ENCODE results near the gene SERP2.
"Not testable (repeated sequence)": the region's sequence is repeated elsewhere in the genome, so short reads cannot be mapped to it uniquely, and the experiment has no call there.

SERP2 gene

DNA sequence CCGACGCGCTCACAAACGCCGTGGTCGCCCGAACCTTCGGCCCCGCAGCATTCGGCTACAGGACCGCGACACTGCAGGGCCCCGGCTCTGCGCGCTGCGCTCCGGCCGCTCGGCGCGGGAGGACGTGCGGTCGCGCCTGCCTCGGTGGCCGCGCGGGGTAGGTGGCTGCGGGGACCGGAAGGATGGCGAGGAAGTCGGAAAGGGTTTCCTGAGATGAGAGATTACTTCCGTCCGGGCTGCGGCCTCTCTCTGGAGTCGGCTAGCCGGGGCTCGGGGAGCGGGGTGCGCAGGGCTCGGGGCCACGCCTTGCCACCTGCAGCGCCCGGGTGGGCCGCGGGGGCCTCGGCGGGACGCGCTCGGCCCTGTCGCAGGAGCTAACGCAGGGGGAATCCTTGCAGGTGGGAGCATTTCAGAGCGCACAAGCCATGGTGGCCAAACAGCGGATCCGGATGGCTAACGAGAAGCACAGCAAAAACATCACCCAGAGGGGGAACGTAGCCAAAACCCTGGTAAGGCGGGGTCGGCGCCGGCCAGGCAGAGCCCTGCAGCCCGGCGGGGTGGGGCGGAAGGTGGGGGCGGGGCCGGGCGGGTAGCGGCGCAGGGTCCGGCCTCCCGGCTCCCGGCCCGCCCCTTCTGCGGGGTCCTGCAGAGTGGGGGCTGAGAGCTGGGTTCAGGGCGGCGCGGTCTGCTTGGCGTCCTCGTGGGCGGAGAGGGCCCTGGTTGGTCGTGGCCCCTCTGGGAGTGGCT lies at the start of gene SERP2:
Gene SERP2 (plus strand): TSS at position 224 of the 747 bp plus-strand sequence. CDS start 202 bp downstream, at position 426.
- DNase-seq (ENCODE audit: low read depth), result no peak

DNA sequence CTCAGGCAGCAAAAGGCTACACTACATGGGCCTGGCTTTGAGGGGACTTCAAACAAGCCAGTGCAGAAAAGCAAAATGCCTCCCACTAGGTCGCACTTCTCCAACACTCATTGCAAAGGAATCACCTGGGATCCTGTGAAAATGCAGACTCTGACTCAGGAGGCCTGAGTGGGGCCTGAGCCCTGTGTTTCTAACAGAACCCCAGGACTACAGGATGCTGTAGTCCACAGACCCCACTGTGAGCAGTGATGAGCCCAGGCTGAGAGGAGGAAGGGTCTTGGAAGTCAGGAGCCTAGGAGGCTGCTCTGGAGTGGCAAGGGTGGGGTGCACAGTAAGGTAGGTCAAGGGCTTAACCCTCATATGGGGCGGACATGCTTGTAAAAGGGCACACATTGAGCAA lies 46.7 kb upstream of the SERP2 start:
- no peak for DNase-seq (ENCODE audit: low read depth)

DNA sequence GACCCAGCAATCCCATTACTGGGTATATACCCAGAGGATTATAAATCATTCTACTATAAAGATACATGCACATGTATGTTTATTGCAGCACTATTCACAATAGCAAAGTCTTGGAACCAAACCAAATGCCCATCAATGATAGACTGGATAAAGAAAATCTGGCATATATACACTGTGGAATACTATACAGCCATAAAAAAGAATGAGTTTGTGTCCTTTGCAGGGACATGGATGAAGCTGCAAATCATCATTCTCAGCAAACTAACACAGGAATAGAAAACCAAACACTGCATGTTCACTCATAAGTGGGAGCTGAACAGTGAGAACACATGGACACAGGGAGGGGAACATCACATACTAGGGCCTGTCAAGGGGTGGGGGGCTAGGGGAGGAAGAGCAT lies 44.6 kb upstream of the SERP2 start:
- DNase-seq (ENCODE audit: low read depth), result not testable (repeated sequence)

DNA sequence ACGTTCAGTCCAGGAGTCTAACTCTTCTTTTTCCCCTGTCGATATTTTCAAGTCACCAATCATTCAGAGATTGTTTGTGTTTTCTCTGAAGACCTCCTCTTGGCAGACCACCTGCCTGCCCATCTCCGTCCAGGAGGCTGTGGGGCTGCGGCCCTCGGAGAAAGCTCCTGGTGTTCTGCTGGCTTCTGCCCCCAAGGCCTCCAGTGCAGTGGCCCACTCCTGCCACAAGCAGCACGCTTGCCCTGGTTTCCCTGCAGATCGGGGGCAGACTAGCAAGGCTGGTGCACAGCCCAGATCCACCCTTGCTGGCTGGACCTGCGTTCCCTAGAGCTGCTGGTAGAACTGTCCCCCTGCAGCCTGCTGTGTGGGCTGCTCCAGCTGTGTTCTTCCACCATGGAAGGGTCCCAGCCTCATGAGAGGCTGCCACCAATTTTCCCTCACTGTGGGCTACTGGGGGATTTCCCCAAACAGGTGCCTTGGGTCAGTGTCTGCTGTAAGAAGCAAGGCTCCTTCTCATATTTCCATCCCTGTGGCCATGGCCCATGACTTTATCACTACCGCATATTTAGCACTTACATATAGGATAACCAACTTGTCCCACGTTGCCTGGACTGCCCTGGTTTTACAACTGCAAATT lies 43.6 kb upstream of the SERP2 start:
- no peak for DNase-seq (ENCODE audit: low read depth)

- DNase-seq (ENCODE audit: low read depth), result no peak
These were observed 42.2 kb upstream of the SERP2 start for GRCh38 chr13:44331446-44331845.

- DNase-seq (ENCODE audit: low read depth), result no peak
These were observed 41.4 kb upstream of the SERP2 start for GRCh38 chr13:44331912-44332851.

DNA sequence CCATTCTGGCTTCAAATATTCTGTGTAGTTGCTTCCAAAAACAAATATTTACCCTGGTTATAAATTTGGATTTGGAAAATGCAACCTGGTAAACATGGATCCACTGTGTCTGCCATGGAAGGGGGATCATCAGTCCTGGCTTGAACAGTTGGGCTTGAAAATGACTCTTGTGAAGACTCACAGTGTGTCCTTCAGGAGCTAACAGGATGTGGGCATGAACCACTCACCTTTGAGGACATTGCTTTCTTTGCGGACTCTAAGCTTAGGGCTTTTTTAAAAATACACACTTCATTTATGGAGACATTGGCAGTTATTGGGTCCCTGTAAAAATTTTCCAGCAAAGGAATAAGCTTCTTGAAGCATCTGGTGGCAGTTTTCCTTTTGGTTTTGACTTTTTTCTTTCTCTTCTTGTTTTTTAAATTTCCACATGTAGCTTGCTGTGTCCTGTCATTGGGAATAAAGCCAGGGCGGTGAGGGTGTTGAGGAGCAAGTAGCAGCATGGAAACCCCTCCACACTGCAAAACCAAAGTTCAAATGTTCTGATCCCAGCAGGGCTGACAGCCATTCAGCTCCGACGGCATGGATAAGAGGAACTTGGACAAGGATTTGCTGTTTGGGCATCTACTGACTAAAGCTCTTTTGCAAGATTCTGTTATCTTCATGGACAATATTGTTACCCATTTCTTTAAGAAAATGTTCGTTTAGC lies 39.5 kb upstream of the SERP2 start:
- no peak for DNase-seq (ENCODE audit: low read depth)

DNA sequence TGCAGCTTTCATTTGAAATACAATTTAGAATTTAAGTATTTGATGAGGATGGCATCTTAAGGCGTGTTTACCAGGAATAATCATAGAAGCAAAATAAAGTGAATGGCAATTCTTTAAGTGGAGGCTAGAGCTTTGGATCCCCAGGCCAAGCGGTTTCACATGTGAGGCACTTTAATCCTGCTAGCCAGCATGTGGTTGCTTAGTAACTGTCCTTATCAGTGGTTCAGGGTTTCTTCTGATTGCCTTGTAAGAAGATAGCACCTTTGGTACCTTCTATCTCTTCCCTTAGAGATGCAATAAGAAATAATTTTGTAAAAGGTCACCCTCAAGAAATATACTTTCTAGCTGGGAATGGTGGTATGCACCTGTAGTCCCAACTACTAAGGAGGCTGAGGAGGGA lies 38.9 kb upstream of the SERP2 start:
- no peak for DNase-seq (ENCODE audit: low read depth)

- DNase-seq (ENCODE audit: low read depth), result no peak
These were observed 36.7 kb upstream of the SERP2 start for GRCh38 chr13:44336934-44337333.

DNA sequence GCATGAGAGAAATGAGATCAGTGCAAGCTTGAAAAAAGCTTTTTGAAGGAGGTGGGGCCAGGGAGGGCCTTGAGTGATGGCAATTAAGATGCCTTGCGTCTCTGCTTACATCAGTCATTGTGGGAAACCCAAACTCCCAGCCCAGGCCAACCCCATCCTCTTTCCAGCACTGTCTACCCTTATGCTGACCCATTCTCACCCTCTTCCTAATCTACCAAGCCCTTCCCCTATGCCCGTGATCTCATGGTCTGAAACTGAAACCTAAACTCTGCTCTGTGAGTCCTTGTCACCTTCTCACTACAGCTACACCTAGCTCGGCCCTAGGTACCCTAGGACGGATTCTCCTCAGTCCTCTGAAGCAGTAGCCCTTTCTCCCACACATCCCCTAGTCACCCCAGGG lies 36.0 kb upstream of the SERP2 start:
- no peak for DNase-seq (ENCODE audit: low read depth)

DNA sequence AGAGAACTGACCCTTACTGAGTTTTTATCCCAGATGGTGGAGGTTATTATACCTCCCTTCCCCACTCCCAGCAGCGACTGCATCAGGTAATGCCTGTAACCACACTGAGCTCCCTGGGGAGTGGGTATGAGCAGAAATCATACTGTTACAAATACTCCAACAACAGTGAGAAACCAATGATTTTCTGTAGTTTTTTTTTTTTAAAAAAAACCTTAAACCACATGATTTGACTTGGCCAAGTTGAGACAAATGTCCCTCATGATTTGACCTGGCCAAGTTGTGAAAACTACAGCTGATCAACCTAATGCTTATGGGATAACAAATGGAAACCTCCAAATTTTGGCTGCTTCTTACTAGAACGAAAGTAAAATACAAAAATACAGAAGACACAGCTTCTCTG lies 33.1 kb upstream of the SERP2 start:
- DNase-seq (ENCODE audit: low read depth), result no peak

GRCh38 chr13:44342741-44343140 lies 30.9 kb upstream of the SERP2 start:
- no peak for DNase-seq (ENCODE audit: low read depth)

GRCh38 chr13:44346534-44346933 lies 27.1 kb upstream of the SERP2 start:
- DNase-seq (ENCODE audit: low read depth), result no peak

DNA sequence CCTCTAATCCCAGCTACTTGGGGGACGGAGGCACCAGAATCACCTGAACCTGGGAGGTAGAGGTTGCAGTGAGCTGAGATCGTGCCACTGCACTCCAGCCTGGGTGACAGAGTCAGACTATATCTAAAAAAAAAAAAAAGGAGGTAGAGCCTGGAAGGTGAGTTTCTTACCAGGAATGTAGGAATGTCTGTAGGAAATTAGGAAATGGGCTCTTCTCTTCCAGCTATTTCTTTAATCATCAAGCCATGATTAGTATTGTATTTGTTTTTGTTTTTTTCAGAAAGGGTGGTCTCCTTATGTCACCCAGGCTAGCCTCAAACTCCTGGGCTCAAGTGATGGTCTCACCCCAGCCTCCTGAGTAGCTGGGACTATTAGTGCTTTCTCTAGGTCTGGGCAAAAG lies 26.3 kb upstream of the SERP2 start:
- DNase-seq (ENCODE audit: low read depth), result no peak

DNA sequence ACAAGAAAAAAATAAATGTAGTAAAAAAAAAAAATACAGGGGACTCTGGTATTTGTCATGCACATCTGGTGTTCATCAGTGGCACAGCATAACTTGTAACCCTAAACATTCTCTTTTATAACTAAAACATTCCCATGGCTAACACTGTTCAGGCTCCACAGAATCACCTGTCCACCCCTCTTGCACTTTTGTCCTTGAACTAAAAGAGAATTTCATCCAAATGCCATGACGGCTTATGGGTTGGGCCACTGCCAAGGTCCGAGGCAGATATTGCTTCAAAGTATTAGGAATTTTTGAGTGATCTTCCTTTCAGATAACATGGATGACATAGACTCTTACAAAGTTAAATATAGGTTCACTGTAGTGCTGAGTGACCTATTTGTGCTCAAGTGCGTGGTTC lies 25.7 kb upstream of the SERP2 start:
- no peak for DNase-seq (ENCODE audit: low read depth)

GRCh38 chr13:44350775-44351504 lies 22.7 kb upstream of the SERP2 start:
- no peak for DNase-seq (ENCODE audit: low read depth)

DNA sequence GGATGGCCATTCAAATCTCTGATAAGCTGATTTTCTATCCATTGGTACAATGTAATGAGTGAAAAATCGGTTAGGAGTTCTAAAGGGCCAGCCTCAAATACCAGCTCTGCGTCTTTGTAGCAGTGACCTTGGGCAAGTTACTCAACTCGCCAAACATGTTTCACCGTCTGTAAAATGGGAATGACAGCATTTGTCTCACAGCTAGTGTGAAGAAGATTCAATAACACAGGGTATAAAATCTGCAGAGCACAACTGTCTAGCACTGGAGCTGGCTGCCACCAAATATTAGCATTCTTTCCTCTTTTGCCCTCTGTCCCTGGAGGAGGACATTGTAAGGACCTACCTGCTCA lies 22.1 kb upstream of the SERP2 start:
- DNase-seq (ENCODE audit: low read depth), result no peak

DNA sequence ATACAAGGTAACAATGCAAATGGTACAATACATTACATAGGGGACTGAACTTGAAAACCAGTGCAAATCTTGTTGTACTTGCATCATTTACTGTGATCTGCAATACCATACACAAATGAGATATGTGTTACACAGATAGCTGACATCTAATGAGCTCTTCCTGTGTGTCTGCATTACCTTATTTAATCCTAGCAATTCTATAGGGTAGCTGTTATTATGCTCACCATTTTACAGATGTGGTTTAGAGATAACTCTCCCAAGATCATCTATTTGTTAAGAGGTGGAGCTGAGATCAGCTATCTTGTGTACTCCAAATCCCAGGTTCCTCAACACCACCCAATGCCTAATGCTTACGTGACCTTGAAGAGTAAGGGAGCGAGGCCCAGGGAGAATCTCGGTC lies 21.4 kb upstream of the SERP2 start:
- DNase-seq (ENCODE audit: low read depth), result no peak

DNA sequence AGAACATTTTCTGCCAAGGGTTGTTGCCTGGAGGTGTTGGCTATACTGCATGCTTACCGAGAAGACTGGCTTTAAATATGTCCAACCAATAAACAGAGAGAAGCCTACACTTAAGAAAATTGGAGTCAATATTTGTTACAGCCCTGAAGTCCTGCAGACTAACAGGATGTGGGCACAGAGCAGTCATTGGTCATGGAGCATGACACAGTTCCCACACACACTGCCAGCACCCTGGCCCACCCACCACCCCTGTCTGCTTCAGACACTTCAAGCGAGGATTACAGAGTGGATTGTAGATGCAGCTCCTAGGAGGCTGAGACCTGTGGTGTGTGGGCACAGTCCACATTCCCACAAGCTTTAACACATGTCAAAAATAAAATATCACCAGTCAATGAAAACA lies 21.0 kb upstream of the SERP2 start:
- no peak for DNase-seq (ENCODE audit: low read depth)

- DNase-seq (ENCODE audit: low read depth), result no peak
These were observed 19.3 kb upstream of the SERP2 start for GRCh38 chr13:44354331-44354730.

DNA sequence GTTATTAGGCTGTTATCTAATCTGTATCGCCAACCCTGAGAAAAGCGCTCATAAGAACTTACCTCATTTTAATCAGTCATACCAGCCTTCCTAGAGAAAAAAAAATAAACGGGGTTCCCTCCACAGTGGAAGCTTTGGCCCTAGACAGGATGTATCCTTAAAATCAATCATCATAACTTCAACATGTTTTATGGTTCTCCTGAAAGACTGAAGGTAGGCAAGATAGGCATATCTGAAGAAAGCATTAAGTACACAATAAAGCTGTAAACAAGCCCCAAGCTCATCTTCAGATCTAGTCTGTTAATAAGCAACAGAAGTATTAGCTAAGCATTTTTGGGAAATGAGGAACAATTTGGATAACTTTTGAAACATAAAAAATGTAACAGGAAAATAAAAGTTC lies 18.7 kb upstream of the SERP2 start:
- no peak for DNase-seq (ENCODE audit: low read depth)

GRCh38 chr13:44355621-44356020 lies 18.0 kb upstream of the SERP2 start:
- DNase-seq (ENCODE audit: low read depth), result no peak

Measured in stimulated activated CD8-positive, alpha-beta memory T cell treated with anti-CD3 and anti-CD28 coated beads, Interleukin-4, amount 100 ng/mL, for 24 hours (primary cell).